ENCODE measurements around the gene CLPSL1. TPM values are rescaled to one million over a fixed set of nuclear protein-coding genes. Genes with fewer than 3 reads are reported as not detected.

Gene CLPSL1
- total and polyA plus RNA-seq, 2 of the 13 experiments (the other 11 are each of a cell fraction or from before 2014, with no cell fraction given) = not detected

DNA sequence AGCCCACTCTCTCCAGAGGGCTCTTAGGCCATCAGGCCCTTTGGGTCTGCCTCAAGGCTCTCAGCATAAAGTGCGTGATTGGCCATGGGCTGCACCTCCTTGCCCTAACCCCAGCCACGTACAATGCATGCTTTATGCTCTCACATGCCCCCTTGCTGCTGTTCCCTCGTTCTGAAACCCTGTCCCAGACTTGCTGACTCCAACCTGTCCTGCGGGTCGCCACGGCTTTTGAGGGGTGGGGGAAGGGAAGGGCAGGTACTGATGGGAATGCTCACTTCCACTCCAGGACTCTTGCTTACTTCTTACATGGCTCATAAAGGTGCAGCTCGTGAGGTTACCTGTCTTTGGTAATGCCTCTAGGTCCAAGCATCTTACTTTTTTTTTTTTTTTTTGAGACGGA, 38.0 kb upstream of the CLPSL1 start (continued):
- TF ChIP-seq ZNF451 (CRISPR knock-in tag; IDR thresholded peaks at IDR 0.05) (peak; percentile 65; the same call in 1 of the 2 replicates), ZNF841 (CRISPR knock-in tag; IDR thresholded peaks at IDR 0.05; ENCODE audit: borderline replicate concordance) (no peak), ZNF251 (CRISPR knock-in tag; IDR thresholded peaks at IDR 0.05) (no peak), ZNF7 (CRISPR knock-in tag; IDR thresholded peaks at IDR 0.05) (no peak), ZNF816 (CRISPR knock-in tag; IDR thresholded peaks at IDR 0.05; ENCODE audit: borderline replicate concordance) (no peak), ZSCAN31 (CRISPR knock-in tag; IDR thresholded peaks at IDR 0.05; ENCODE audit: low read depth) (no peak), ZNF337 (CRISPR knock-in tag; IDR thresholded peaks at IDR 0.05; ENCODE audit: borderline replicate concordance, low read depth) (no peak), ERF (CRISPR knock-in tag; IDR thresholded peaks at IDR 0.05) (no peak), TOE1 (CRISPR knock-in tag; IDR thresholded peaks at IDR 0.05) (no peak), ZNF614 (CRISPR knock-in tag; IDR thresholded peaks at IDR 0.05; ENCODE audit: borderline replicate concordance) (no peak), ZNF44 (CRISPR knock-in tag; IDR thresholded peaks at IDR 0.05) (no peak), DPF2 (CRISPR knock-in tag; IDR thresholded peaks at IDR 0.05; ENCODE audit: borderline replicate concordance, low read depth) (no peak), ZBTB20 (CRISPR knock-in tag; IDR thresholded peaks at IDR 0.05; ENCODE audit: borderline replicate concordance, low read depth) (no peak), NR2C2 (CRISPR knock-in tag; IDR thresholded peaks at IDR 0.05; ENCODE audit: borderline replicate concordance) (no peak), ZKSCAN8 (CRISPR knock-in tag; IDR thresholded peaks at IDR 0.05; ENCODE audit: borderline replicate concordance) (no peak)
- TF ChIP-seq, protein P1, sequence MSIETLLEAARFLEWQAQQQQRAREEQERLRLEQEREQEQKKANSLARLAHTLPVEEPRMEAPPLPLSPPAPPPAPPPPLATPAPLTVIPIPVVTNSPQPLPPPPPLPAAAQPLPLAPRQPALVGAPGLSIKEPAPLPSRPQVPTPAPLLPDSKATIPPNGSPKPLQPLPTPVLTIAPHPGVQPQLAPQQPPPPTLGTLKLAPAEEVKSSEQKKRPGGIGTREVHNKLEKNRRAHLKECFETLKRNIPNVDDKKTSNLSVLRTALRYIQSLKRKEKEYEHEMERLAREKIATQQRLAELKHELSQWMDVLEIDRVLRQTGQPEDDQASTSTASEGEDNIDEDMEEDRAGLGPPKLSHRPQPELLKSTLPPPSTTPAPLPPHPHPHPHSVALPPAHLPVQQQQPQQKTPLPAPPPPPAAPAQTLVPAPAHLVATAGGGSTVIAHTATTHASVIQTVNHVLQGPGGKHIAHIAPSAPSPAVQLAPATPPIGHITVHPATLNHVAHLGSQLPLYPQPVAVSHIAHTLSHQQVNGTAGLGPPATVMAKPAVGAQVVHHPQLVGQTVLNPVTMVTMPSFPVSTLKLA (IDR thresholded peaks at IDR 0.05) = no peak
- TF ChIP-seq, protein P2, sequence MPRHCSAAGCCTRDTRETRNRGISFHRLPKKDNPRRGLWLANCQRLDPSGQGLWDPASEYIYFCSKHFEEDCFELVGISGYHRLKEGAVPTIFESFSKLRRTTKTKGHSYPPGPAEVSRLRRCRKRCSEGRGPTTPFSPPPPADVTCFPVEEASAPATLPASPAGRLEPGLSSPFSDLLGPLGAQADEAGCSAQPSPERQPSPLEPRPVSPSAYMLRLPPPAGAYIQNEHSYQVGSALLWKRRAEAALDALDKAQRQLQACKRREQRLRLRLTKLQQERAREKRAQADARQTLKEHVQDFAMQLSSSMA (CRISPR knock-in tag; IDR thresholded peaks at IDR 0.05) = no peak
- TF ChIP-seq, protein P3, sequence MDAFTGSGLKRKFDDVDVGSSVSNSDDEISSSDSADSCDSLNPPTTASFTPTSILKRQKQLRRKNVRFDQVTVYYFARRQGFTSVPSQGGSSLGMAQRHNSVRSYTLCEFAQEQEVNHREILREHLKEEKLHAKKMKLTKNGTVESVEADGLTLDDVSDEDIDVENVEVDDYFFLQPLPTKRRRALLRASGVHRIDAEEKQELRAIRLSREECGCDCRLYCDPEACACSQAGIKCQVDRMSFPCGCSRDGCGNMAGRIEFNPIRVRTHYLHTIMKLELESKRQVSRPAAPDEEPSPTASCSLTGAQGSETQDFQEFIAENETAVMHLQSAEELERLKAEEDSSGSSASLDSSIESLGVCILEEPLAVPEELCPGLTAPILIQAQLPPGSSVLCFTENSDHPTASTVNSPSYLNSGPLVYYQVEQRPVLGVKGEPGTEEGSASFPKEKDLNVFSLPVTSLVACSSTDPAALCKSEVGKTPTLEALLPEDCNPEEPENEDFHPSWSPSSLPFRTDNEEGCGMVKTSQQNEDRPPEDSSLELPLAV (CRISPR knock-in tag; conservative IDR thresholded peaks at IDR 0.05; ENCODE audit: low read depth) = no peak
- TF ChIP-seq, protein P4, sequence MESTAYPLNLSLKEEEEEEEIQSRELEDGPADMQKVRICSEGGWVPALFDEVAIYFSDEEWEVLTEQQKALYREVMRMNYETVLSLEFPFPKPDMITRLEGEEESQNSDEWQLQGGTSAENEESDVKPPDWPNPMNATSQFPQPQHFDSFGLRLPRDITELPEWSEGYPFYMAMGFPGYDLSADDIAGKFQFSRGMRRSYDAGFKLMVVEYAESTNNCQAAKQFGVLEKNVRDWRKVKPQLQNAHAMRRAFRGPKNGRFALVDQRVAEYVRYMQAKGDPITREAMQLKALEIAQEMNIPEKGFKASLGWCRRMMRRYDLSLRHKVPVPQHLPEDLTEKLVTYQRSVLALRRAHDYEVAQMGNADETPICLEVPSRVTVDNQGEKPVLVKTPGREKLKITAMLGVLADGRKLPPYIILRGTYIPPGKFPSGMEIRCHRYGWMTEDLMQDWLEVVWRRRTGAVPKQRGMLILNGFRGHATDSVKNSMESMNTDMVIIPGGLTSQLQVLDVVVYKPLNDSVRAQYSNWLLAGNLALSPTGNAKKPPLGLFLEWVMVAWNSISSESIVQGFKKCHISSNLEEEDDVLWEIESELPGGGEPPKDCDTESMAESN (CRISPR knock-in tag; conservative IDR thresholded peaks at IDR 0.05) = 0 out of 2 replicates have a peak, but pooled peaks have one; percentile 38
- TF ChIP-seq, protein P5, sequence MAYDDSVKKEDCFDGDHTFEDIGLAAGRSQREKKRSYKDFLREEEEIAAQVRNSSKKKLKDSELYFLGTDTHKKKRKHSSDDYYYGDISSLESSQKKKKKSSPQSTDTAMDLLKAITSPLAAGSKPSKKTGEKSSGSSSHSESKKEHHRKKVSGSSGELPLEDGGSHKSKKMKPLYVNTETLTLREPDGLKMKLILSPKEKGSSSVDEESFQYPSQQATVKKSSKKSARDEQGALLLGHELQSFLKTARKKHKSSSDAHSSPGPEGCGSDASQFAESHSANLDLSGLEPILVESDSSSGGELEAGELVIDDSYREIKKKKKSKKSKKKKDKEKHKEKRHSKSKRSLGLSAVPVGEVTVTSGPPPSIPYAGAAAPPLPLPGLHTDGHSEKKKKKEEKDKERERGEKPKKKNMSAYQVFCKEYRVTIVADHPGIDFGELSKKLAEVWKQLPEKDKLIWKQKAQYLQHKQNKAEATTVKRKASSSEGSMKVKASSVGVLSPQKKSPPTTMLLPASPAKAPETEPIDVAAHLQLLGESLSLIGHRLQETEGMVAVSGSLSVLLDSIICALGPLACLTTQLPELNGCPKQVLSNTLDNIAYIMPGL (CRISPR knock-in tag; IDR thresholded peaks at IDR 0.05; ENCODE audit: borderline replicate concordance in 1 of 2, low read depth in 1 of 2) = 0 out of 4 replicates have a peak, but pooled peaks of 1 of the 2 experiments have one; percentile 44
